K562 (cell line): ENCODE data around the gene TSPYL4.

Experiments used
- HMGN3 ChIP-seq: IDR thresholded peaks from 2 replicates; pipeline ENCODE4 v1.6.1; 2011; ENCODE audit warnings: borderline replicate concordance, low read depth, mild to moderate bottlenecking, mixed read lengths, low read length; ENCODE audit not compliant: insufficient read length; ENCODE audit errors: extremely low read depth
- MXI1 ChIP-seq: IDR thresholded peaks from 2 replicates; pipeline ENCODE4 v1.6.1; 2011; ENCODE audit warnings: low read depth, mild to moderate bottlenecking, improper control_type of control experiment, low read length
- NEUROD1 ChIP-seq: fragments of 150-350 bp; IDR thresholded peaks from 2 replicates; pipeline ENCODE4 v1.6.1; 2014; ENCODE audit warnings: borderline replicate concordance, low read length, low read depth; ENCODE audit not compliant: partially characterized antibody
- NRF1 ChIP-seq, 2 experiments: fragments of 450-650 bp; IDR thresholded peaks in 1 of 2; conservative IDR thresholded peaks in 1 of 2; 2 replicates each; pipeline ENCODE4 v1.6.1; 2014; ENCODE audit warnings: mild to moderate bottlenecking in 2 of 2
- ZBED1 ChIP-seq: IDR thresholded peaks from 2 replicates; pipeline ENCODE4 v1.6.1; 2014
- TF ChIP-seq, protein P1 (sequence below): fragments of 250-450 bp; sonication (Bioruptor Pico); IDR thresholded peaks from 2 replicates; pipeline ENCODE4 v1.5.0; 2021; ENCODE audit warnings: mild to moderate bottlenecking, borderline replicate concordance

DNA sequence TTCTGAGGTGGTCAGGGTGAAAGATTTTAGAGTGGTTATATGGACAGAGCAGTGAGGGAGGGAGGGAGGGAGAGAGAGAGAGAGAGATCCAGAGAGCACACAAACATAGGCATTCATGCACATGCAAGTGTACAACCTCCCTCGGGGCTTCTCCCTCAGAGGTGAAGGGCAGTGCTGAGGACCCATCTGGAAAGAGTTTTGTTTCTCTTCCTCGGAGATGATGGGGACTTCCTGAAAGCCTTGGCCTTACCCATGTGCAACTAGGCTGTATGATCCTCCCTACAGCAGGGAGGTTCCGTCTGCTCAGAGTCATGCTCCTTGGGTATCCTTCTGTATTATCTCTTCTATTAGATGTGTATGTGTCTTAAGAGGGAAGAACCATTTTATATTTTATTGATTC, 47.2 kb upstream of the TSPYL4 start:
- TF ChIP-seq NEUROD1 (no peak), ZBED1 (no peak), NRF1 (conservative IDR thresholded peaks at IDR 0.05 in 1 of 2, IDR thresholded peaks at IDR 0.05 in 1 of 2) (no peak), HMGN3 (no peak), MXI1 (no peak)
- TF ChIP-seq, protein P1, sequence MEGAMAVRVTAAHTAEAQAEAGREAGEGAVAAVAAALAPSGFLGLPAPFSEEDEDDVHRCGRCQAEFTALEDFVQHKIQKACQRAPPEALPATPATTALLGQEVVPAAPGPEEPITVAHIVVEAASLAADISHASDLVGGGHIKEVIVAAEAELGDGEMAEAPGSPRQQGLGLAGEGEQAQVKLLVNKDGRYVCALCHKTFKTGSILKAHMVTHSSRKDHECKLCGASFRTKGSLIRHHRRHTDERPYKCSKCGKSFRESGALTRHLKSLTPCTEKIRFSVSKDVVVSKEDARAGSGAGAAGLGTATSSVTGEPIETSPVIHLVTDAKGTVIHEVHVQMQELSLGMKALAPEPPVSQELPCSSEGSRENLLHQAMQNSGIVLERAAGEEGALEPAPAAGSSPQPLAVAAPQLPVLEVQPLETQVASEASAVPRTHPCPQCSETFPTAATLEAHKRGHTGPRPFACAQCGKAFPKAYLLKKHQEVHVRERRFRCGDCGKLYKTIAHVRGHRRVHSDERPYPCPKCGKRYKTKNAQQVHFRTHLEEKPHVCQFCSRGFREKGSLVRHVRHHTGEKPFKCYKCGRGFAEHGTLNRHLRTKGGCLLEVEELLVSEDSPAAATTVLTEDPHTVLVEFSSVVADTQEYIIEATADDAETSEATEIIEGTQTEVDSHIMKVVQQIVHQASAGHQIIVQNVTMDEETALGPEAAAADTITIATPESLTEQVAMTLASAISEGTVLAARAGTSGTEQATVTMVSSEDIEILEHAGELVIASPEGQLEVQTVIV (CRISPR knock-in tag), result no peak
